Right cardiac atrium (tissue), 5 donors: Measurements from ENCODE around the gene LTBP1. TPM values are rescaled to one million over a fixed set of nuclear protein-coding genes. Genes with fewer than 3 reads are reported as not detected.

ENCODE experiments used
- ATAC-seq, 2 donors: fragments of 200-7000 bp; cut with Tn5 transposase; one replicate each; pipeline versions ENCODE4 v1.8.0 to v1.9.1; 2020; ENCODE audit warnings: moderate library complexity in 2 of 2, mild to moderate bottlenecking in 1 of 2
- DNase-seq, 3 donors: peaks; one replicate each; pipeline ENCODE4 v3.0.0-alpha.2; 2020
- H3K27ac ChIP-seq: one replicate; pipeline ENCODE4 v1.5.1; 2013; ENCODE audit warnings: mild to moderate bottlenecking, low read length, control low read depth, moderate library complexity
- H3K27me3 ChIP-seq: one replicate; pipeline ENCODE4 v1.6.1; 2013; ENCODE audit not compliant: control insufficient read depth, insufficient read depth
- H3K4me1 ChIP-seq: one replicate; pipeline ENCODE4 v1.6.1; 2013; ENCODE audit warnings: low read length; ENCODE audit not compliant: control insufficient read depth, insufficient read depth
- H3K4me3 ChIP-seq: one replicate; pipeline ENCODE4 v1.5.1; 2013; ENCODE audit warnings: low read length, control low read depth
- H3K9me3 ChIP-seq: one replicate; pipeline ENCODE4 v1.6.1; 2013; ENCODE audit warnings: low read length; ENCODE audit not compliant: control insufficient read depth
- WGBS: extraction: QIAGEN DNeasy Blood & Tissue Kit; methylation state at CpG from one replicate; pipeline ENCODE4 v1.1.7; 2013; 5-methylcytosine and 5-hydroxymethylcytosine counted together
- intact Hi-C, 4 donors: fragments of 100-400 bp; cut with DNase I; formaldehyde crosslinking; loops; one replicate each; pipeline versions ENCODE4 v1.11.0 to v1.14.0; 2022 to 2023
- polyA plus RNA-seq: library from polyadenylated mRNA; stranded (reverse); fragments of 200-250 nt; gene quantifications from one replicate; pipeline ENCODE4 v1.2.3, GENCODE V29; 2013
- total RNA-seq, 4 donors: library from RNA; stranded (reverse); fragmentation: NEBNext Ultra II Directional; extraction: Animal tissue kit (Norgen Biotek cat#: 25700); gene quantifications; one replicate each; pipeline ENCODE4 v1.2.1, GENCODE V29; 2021
- donor health status: healthy with polysubstance abuse.
- donor health status: DM: no; HTN: yes; CAD: no.
- donor health status: DM: no; HTN: no; CAD: no.
- donor health status: DM: no; HTN: yes; CAD: no; lungs with severe emphysema.
- donor health status: DM: yes; HTN: yes; CAD: no.

LTBP1 gene
- total and polyA plus RNA-seq, 5 donors = 53.0 to 218 (median 113) TPM

DNA sequence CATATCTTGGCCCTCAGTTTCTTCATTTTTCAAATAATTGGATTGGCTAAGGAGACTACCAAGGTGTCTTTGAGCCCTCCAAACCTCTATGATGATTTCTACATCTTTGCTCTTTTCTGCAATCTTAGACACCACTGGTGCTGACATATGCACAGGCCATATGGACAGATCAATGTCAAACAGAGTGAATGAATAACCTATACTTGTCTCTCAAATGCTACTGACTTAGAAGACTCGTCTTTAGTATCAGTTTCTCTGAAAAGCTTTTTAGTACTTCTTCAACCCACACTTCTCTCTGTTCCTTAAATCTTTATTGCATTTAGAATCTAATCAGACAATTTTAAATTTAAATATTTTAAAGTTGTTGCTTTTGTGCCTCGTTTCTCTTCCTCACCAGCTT is 258.2 kb downstream of the LTBP1 start:
- no peaks in the 10 kb centered on the region for H3K9me3 ChIP-seq
- H3K27me3 ChIP-seq = no peaks in the 10 kb centered on the region
- DNase-seq (no peak), ATAC-seq (no peak)
- no peak overlapping the region for H3K27ac ChIP-seq
- intact Hi-C loops = no loop called here
- no peak overlapping the region for H3K4me3 ChIP-seq
- WGBS = 90% methylated on average over 2 of the region's 2 CpGs
- H3K4me1 ChIP-seq = peaks cover 7% of the 10 kb centered on the region

DNA sequence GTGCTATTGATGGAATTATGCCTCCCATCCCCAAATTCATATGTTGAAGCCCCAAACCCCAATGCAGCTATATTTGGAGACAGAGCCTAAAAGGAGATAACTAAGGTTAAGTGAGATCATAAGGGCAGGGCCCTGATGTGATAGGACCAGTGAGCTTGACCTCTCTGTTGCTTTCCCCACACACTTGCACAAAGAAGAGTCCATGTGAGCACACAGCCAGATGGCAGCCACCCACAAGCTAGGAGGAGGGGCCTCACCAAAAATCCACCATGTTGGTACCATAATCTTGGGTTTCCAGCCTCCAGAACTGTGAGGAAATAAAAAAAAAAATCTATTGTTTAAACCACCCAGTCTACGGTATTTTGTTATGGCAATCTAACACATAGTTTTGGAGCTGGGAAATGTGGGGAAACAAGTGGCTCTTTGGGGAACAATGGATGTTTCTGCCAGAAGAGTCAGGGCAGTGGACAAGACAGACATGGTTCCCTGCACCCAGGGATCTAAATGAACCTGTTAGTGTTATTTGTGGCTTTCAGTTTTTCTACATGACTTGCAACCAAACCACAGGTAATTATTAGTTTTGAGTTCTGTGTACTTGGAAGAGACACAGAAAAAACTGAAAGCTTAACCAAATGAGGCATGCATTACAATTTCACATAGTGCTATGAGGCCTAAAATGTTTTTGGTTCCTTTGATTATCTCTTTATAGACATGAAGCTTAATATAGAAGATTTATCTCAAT is 259.1 kb downstream of the LTBP1 start:
- no peak overlapping the region for H3K4me3 ChIP-seq
- H3K27me3 ChIP-seq = no peaks in the 10 kb centered on the region
- H3K9me3 ChIP-seq = no peaks in the 10 kb centered on the region
- no peak overlapping the region for H3K27ac ChIP-seq
- ATAC-seq (no peak), DNase-seq (no peak)
- 77% methylated on average over 1 of the region's 1 CpG for WGBS
- peaks cover 7% of the 10 kb centered on the region for H3K4me1 ChIP-seq
- intact Hi-C loops = no loop called here

- DNase-seq (no peak), ATAC-seq (no peak)
- Histone ChIP-seq H3K4me1 (peaks cover 7% of the 10 kb centered on the region), H3K4me3 (no peak overlapping the region), H3K9me3 (no peaks in the 10 kb centered on the region), H3K27ac (no peak overlapping the region), H3K27me3 (no peaks in the 10 kb centered on the region)
- 53% methylated on average over 4 of the region's 4 CpGs for WGBS
- intact Hi-C loops = no loop called here
Observed at GRCh38 chr2:33207151-33207740, 260.5 kb downstream of the LTBP1 start.

DNA sequence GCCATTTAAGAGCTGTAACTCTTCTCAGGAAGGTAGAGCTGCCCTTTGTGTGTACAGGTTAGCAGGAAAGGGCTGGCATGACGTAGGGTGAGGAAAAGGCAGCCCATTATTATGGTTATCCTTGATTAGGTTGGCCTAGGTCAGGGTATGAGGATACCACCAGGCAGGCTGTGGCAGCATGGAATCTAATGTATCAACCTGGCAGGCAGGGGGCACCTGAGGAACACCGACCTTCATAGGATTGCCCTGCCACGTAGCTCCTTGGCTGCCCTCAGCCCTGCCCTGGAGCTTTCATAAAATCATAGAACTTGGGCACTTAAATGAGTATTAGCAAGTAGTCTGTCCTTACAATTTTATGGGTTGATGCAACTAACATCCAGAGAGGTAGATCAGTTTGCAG is 261.6 kb downstream of the LTBP1 start:
- 94% methylated on average over 3 of the region's 3 CpGs for WGBS
- Histone ChIP-seq H3K27ac (no peak overlapping the region), H3K27me3 (no peaks in the 10 kb centered on the region), H3K4me3 (no peak overlapping the region), H3K4me1 (no peaks in the 10 kb centered on the region), H3K9me3 (no peaks in the 10 kb centered on the region)
- ATAC-seq (no peak), DNase-seq (no peak)
- intact Hi-C loops = no loop called here

DNA sequence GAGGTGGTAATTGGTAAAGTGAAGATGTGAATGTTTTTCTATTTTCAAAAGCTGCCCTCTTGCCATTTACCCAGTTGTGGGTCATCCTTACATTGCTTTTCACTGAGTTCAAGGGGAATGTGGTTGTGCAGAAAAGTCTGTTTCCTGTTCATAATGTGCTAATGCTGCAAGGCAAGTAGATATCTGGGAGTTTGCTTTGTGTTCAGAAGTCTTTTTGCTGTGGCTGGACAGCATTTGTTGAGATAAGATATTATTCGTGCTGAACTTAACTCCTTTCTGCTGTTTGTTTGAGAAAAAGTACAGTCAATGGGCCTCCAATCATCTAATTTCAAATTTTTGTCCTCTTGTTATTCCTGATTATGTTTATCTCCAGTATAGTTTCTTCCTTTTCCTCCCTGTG is 263.2 kb downstream of the LTBP1 start:
- intact Hi-C loops = no loop called here

DNA sequence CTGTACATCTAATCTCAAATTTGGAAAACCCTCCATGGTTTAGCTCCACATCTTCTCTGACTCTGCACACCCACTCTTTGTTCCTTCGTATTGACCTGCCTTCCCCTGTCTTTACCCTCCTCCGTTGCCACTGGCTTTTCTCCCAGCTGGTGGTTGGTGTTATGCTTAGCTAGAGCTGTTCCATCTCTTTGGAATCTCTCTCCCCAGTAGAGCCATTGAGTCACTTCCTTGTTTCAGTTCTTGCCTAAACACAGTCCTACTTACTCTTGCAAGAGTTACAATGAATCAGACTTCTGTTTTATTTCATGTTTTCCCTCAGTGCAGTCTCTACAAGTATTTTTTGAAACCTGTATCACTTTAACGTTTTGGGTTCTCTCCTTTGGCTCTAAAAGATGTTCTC is 263.9 kb downstream of the LTBP1 start:
- H3K27me3 ChIP-seq = no peaks in the 10 kb centered on the region
- peak; percentile 72 to 86 for ATAC-seq
- peak overlapping the region; percentile 28 for H3K27ac ChIP-seq
- intact Hi-C loops = no loop called here
- H3K9me3 ChIP-seq = no peaks in the 10 kb centered on the region
- no peak overlapping the region for H3K4me3 ChIP-seq
- 26% methylated on average over 3 of the region's 3 CpGs for WGBS
- DNase-seq = peak; percentile 44 to 62 (median 52)
- peaks cover 5% of the 10 kb centered on the region for H3K4me1 ChIP-seq

More for the DNA sequence above, 263.2 kb downstream of the LTBP1 start:
- WGBS = 16% methylated on average over 1 of the region's 1 CpG
- Histone ChIP-seq H3K9me3 (no peaks in the 10 kb centered on the region), H3K27ac (no peak overlapping the region), H3K27me3 (no peaks in the 10 kb centered on the region), H3K4me1 (peaks cover 5% of the 10 kb centered on the region), H3K4me3 (no peak overlapping the region)
- ATAC-seq (no peak), DNase-seq (no peak)

- intact Hi-C loops = no loop called here
- Histone ChIP-seq H3K4me3 (no peak overlapping the region), H3K27ac (no peak overlapping the region), H3K9me3 (no peaks in the 10 kb centered on the region), H3K27me3 (no peaks in the 10 kb centered on the region), H3K4me1 (peaks cover 10% of the 10 kb centered on the region)
- peak; percentile 53 to 65 for ATAC-seq
- DNase-seq = no peak
- 61% methylated on average over 3 of the region's 3 CpGs for WGBS
Observed at GRCh38 chr2:33212151-33212550, 265.4 kb downstream of the LTBP1 start.

- ATAC-seq (no peak), DNase-seq (no peak)
- WGBS = 91% methylated on average over 3 of the region's 3 CpGs
- Histone ChIP-seq H3K4me3 (no peak overlapping the region), H3K9me3 (no peaks in the 10 kb centered on the region), H3K27ac (no peak overlapping the region), H3K4me1 (peaks cover 12% of the 10 kb centered on the region), H3K27me3 (no peaks in the 10 kb centered on the region)
- intact Hi-C loops = no loop called here
Observed at GRCh38 chr2:33213244-33213643, 266.5 kb downstream of the LTBP1 start.

DNA sequence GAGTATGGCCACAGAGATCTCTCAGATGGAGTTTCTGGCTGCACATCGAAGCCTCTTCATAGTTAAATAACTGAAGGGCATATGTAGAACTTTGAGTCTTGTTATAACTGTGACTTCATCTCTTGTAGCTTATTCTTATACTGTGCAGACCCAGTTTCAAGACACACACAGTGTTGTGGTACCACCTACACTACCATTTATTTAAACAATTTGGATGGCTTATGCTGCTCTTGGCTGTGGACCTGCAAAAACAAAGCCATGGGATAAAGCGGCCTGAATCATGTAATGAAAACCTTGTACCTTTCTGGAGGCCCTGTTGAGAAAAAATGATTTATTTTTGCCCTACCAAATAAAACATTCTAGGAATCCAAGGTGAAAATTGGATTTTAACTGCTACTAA is 266.9 kb downstream of the LTBP1 start:
- no peaks in the 10 kb centered on the region for H3K9me3 ChIP-seq
- DNase-seq (no peak), ATAC-seq (no peak)
- H3K27ac ChIP-seq = no peak overlapping the region
- no peaks in the 10 kb centered on the region for H3K27me3 ChIP-seq
- WGBS = 83% methylated on average over 2 of the region's 2 CpGs
- H3K4me3 ChIP-seq = no peak overlapping the region
- peaks cover 12% of the 10 kb centered on the region for H3K4me1 ChIP-seq
- intact Hi-C loops = no loop called here

DNA sequence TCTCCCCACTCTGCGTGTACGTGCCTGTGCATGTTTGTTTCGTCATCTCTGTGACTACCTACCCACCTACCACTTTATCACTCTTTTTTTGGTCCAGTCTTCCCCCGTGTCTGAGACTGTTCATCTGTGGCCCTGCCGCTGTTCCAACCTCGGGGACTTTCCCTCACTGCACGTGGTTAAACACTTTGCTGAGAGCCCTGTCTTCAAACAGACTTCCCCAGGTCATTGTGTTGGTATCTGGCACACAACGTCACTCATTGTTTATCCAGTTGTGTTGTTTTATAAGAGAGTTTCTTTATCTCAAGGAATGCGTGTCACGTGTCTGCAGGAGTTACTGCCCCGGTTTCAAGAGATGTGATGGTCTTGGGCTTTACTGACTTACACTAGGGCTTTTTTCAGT is 267.7 kb downstream of the LTBP1 start:
- intact Hi-C loops = no loop called here
- WGBS = 47% methylated on average over 11 of the region's 11 CpGs
- ATAC-seq = peak; percentile 8 to 56
- Histone ChIP-seq H3K27ac (peak overlapping the region; percentile 53), H3K27me3 (no peaks in the 10 kb centered on the region), H3K9me3 (no peaks in the 10 kb centered on the region), H3K4me3 (no peak overlapping the region), H3K4me1 (peaks cover 12% of the 10 kb centered on the region)
- DNase-seq = peak in 1 of 3 donors; percentile 45

DNA sequence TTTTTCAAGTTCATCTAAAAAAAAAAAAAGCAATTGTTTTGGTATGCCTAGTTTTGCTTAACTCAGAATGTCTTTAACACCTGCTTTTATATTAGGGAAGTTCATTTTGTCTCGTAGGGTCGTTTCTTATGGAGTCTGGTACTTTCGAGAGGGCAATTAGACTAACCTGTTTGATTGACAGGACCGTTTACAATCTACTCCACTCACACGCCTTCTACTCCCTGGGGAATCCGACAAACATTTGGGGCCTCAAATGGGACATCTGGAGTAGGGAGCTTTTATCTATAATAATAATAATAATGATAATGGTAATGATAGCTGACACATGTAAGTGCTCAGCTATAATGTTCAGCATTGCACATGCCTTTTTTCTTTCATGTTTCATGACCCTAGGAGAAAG is 268.1 kb downstream of the LTBP1 start:
- Histone ChIP-seq H3K4me1 (peaks cover 12% of the 10 kb centered on the region), H3K4me3 (no peak overlapping the region), H3K9me3 (no peaks in the 10 kb centered on the region), H3K27me3 (no peaks in the 10 kb centered on the region), H3K27ac (no peak overlapping the region)
- WGBS = 51% methylated on average over 6 of the region's 6 CpGs
- intact Hi-C loops = no loop called here
- ATAC-seq = no peak
- DNase-seq = no peak
